Immature natural killer cell (primary cell): Measurements from ENCODE around the gene AGPAT3. TPM values are rescaled to one million over a fixed set of nuclear protein-coding genes. Genes with fewer than 3 reads are reported as not detected.

Experiments
- DNase-seq, 3 donors: peaks; one replicate each; pipeline ENCODE4 v3.0.0; 2022; ENCODE audit warnings: mixed read lengths in 1 of 3
- H3K27ac Mint-ChIP-seq, 6 donors: one replicate each; pipeline ENCODE4 v1.8.0; 2020; ENCODE audit warnings: mixed read lengths in 6 of 6, mild to moderate bottlenecking in 5 of 6, inconsistent platforms in 4 of 6, moderate library complexity in 3 of 6
- H3K27me3 Mint-ChIP-seq, 3 donors: one replicate each; pipeline ENCODE4 v1.8.0; 2020 to 2021; ENCODE audit warnings: low read depth in 3 of 3, mild to moderate bottlenecking in 3 of 3, mixed read lengths in 3 of 3, moderate library complexity in 3 of 3, inconsistent platforms in 1 of 3
- H3K36me3 Mint-ChIP-seq, 3 donors: one replicate each; pipeline ENCODE4 v1.8.0; 2020; ENCODE audit warnings: mixed read lengths in 3 of 3, inconsistent platforms in 2 of 3, mild to moderate bottlenecking in 2 of 3
- H3K4me1 Mint-ChIP-seq, 2 donors: one replicate each; pipeline ENCODE4 v1.8.0; 2020; ENCODE audit warnings: inconsistent platforms in 2 of 2, mild to moderate bottlenecking in 2 of 2, mixed read lengths in 2 of 2, moderate library complexity in 1 of 2
- H3K4me3 Mint-ChIP-seq, 5 donors: one replicate each; pipeline ENCODE4 v1.8.0; 2020; ENCODE audit warnings: mild to moderate bottlenecking in 5 of 5, mixed read lengths in 5 of 5, inconsistent platforms in 3 of 5, moderate library complexity in 3 of 5
- H3K9me3 Mint-ChIP-seq, 6 donors: one replicate each; pipeline ENCODE4 v1.8.0; 2020; ENCODE audit warnings: mild to moderate bottlenecking in 6 of 6, mixed read lengths in 6 of 6, inconsistent platforms in 4 of 6, moderate library complexity in 3 of 6
- polyA plus RNA-seq, 3 donors: library from polyadenylated mRNA; unstranded; fragments of 300-500 nt; fragmentation: Illumina TruSeq; gene quantifications; one replicate each; pipeline ENCODE4 v1.2.3, GENCODE V29; 2021

The AGPAT3 gene
- polyA plus RNA-seq, 3 donors from 2014 or later: 5.6 to 11.8 (median 9.5) TPM

- Mint-ChIP-seq H3K4me3 (no peak overlapping the region), H3K27ac (no peak overlapping the region), H3K27me3 (peaks cover 0 to 2% (median 0%) of the 10 kb centered on the region in 3 donors), H3K9me3 (no peaks in the 10 kb centered on the region), H3K4me1 (peaks cover 12 to 15% of the 10 kb centered on the region in 2 donors), H3K36me3 (no peaks in the 10 kb centered on the region)
- no peak for DNase-seq
Observed at GRCh38 chr21:43942621-43943020, 77.6 kb downstream of the AGPAT3 start.

- H3K4me1 Mint-ChIP-seq: peaks cover 9% of the 10 kb centered on the region in 2 donors
- H3K4me3 Mint-ChIP-seq: no peak overlapping the region
- H3K9me3 Mint-ChIP-seq: no peaks in the 10 kb centered on the region
- peaks cover 0 to 2% (median 0%) of the 10 kb centered on the region in 3 donors for H3K27me3 Mint-ChIP-seq
- DNase-seq: no peak
- H3K27ac Mint-ChIP-seq: no peak overlapping the region
- H3K36me3 Mint-ChIP-seq: peaks cover 0 to 6% (median 0%) of the 10 kb centered on the region in 3 donors
Observed at GRCh38 chr21:43943512-43944077, 78.6 kb downstream of the AGPAT3 start.

- DNase-seq: no peak
- Mint-ChIP-seq H3K36me3 (peaks cover 4 to 10% (median 5%) of the 10 kb centered on the region in 3 donors), H3K4me1 (peaks cover 5% of the 10 kb centered on the region in 2 donors), H3K4me3 (no peak overlapping the region), H3K9me3 (peaks cover 0 to 3% (median 0%) of the 10 kb centered on the region in 6 donors), H3K27me3 (peaks cover 0 to 2% (median 0%) of the 10 kb centered on the region in 3 donors), H3K27ac (no peak overlapping the region)
Observed at GRCh38 chr21:43944078-43944633, 79.1 kb downstream of the AGPAT3 start.

GRCh38 chr21:43944757-43945156, 79.7 kb downstream of the AGPAT3 start:
- Mint-ChIP-seq H3K4me3 (no peak overlapping the region), H3K36me3 (peaks cover 7 to 12% (median 10%) of the 10 kb centered on the region in 3 donors), H3K27me3 (peaks cover 0 to 2% (median 1%) of the 10 kb centered on the region in 3 donors), H3K9me3 (peaks cover 0 to 8% (median 0%) of the 10 kb centered on the region in 6 donors), H3K4me1 (peaks cover 8% of the 10 kb centered on the region in 2 donors), H3K27ac (no peak overlapping the region)
- DNase-seq: no peak

DNA sequence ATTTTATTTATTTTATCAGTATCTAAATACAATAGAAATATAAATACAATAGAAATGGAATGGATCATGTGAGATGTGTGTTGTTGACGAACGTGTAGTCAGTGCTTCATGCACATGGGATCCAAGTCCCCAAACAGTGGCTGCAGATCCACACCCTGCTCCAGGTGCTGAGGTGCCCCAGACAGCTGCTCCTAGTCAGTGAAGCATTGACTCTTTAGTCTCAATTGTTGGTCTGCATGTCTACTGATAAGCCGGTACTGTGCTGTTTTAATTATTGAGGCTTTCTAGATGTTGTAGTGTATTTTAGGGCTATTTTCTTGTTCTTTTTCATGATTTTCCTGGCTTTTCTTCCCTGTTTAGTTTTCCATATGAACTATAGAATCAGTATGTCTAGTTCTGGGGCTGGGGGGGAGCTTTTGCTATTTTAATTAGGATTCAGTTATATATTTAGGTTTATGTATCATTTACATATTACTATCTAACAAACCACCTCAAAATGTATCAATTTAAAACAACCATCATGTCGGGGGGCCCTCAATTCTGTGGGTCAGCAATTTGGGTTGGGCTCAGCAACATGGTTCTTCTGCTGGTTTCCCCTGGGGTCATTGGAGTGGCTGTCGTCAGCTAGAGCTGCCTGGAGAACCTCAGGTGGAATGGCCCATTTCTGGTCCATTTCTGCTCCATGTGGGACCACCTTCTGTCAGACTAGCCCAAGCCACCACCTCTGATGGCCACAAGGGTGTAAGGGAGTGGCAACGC, 83.9 kb downstream of the AGPAT3 start:
- Mint-ChIP-seq H3K9me3 (peaks cover 0 to 8% (median 0%) of the 10 kb centered on the region in 6 donors), H3K36me3 (peaks cover 7 to 12% (median 10%) of the 10 kb centered on the region in 3 donors), H3K27ac (peak overlapping the region in 1 of 6 donors; percentile 19), H3K4me3 (no peak overlapping the region), H3K4me1 (peaks cover 15% of the 10 kb centered on the region in 2 donors), H3K27me3 (peaks cover 0 to 3% (median 0%) of the 10 kb centered on the region in 3 donors)
- DNase-seq: no peak

DNA sequence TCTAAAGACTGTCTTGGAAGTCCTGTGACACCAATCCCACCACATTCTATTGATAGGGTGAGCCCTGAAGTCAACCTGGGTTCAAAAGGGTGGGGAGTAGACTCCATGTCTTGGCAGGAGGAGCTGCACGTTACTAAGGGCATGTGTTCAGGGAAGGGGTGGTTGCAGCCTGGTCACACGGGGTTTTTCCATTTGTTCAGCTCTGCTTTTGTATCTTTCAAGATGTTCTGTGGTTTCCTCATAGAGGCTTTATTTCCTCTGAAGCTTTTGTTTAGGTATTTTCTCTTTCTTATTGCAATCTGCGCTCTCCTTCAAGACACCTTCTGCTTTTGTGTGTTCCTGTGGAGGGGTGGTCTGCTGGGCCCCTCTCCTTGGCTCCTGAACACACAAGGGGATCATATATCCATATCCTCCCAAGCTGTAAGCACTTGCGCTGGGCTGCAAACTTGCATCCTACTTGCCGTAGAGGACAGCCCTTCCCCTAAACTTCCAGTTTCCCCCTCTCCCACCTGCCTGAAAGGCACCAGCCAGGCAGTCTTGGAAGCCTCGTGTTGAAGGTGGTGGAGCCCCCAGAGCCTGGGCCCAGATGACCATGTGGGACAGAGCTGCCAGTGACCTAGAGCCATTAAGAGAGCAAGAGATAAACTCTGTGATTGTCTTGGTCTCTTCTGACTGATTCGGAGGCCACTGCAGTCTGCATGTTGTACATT, 84.6 kb downstream of the AGPAT3 start:
- Mint-ChIP-seq H3K9me3 (peaks cover 0 to 8% (median 0%) of the 10 kb centered on the region in 6 donors), H3K4me3 (peak overlapping the region in 1 of 5 donors; percentile 51), H3K27ac (peak overlapping the region in 1 of 6 donors; percentile 19), H3K27me3 (peaks cover 0 to 5% (median 3%) of the 10 kb centered on the region in 3 donors), H3K4me1 (peaks cover 15% of the 10 kb centered on the region in 2 donors), H3K36me3 (peaks cover 7 to 12% (median 10%) of the 10 kb centered on the region in 3 donors)
- DNase-seq: no peak

GRCh38 chr21:43950481-43950880, 85.5 kb downstream of the AGPAT3 start:
- peaks cover 15% of the 10 kb centered on the region in 2 donors for H3K4me1 Mint-ChIP-seq
- H3K36me3 Mint-ChIP-seq: peaks cover 7 to 12% (median 10%) of the 10 kb centered on the region in 3 donors
- H3K4me3 Mint-ChIP-seq: no peak overlapping the region
- no peak for DNase-seq
- H3K27me3 Mint-ChIP-seq: peaks cover 0 to 5% (median 3%) of the 10 kb centered on the region in 3 donors
- H3K27ac Mint-ChIP-seq: no peak overlapping the region
- peaks cover 0 to 8% (median 0%) of the 10 kb centered on the region in 6 donors for H3K9me3 Mint-ChIP-seq

DNA sequence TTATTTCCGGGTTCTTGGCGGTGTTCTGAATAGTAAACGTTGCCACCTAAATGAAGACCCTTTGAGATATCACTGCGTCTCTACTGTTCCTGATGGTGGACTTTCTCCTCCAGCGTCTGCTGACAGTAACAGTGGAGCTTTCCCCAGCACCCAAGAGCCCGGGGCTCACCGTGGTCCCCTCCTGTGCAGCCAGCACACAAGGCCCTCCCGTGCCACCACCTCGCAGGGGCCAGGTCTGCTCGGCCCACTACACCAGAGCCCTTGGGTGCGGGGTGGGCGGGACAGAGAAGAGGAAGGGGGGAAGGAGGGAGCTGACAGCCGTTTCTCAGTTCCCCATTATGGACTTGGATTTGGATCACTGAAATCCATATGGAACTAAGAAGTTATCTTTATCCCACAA, 85.9 kb downstream of the AGPAT3 start:
- Mint-ChIP-seq H3K9me3 (peaks cover 0 to 8% (median 0%) of the 10 kb centered on the region in 6 donors), H3K27me3 (peaks cover 0 to 5% (median 4%) of the 10 kb centered on the region in 3 donors), H3K4me3 (no peak overlapping the region), H3K36me3 (peaks cover 7 to 12% (median 10%) of the 10 kb centered on the region in 3 donors), H3K27ac (no peak overlapping the region), H3K4me1 (peaks cover 15% of the 10 kb centered on the region in 2 donors)
- no peak for DNase-seq

DNA sequence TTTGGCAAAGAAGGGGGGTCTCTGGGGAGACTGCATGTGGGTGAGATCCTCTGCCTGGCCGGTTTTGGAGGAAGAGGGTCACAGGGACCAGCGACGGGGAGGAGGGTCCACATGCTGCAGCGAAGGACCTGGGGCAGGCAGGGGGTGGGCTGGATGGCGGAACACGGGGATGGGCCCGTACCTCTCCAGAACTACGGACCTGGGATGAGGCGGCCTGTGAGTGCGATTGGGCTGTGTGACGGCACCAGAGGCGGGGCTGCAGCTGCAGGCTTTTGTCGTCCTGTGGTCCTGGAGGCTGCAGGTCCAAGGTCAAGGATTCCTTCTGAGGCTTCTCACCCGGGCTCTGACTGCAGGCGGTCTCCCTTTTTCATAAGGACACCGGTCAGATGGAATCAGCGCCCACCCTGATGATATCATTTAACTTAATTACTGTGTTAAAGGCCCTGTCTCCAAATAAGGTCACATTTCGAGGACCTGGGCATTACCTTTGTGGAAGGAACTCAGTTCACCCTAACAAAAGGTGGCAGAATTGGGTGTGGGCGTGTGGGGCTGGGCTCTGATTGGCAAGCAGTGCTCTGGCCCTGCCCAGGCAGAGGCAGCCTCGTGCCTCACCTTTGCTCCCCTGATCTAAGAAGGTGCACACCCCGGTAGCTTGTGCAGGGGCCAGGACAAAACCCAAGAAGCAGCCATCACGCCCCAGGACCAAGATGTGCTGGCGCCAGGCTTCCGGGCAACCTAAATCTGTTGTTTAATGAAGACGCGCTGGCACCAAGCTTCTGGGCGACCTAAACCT, 87.1 kb downstream of the AGPAT3 start:
- H3K27ac Mint-ChIP-seq: no peak overlapping the region
- no peak overlapping the region for H3K4me3 Mint-ChIP-seq

DNA sequence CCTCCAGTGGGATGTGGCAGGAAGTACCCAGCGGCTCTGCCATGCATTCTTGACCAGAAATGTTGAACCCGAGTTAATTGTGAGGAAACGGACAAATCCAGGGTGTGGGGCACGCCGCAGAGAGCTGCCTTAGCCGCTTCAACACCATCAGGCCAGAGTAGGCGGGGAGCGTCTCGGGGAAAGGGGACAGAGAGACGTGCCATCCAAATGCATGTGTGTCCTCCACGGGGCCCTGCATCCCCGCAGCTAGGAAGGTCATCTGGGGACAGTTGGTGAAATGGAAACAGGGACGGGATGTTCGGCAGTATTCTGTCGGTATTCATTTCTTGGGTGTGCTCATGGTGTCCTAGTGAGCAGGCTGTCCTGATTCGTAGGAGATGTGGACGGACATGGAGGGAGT, 88.0 kb downstream of the AGPAT3 start:
- H3K4me1 Mint-ChIP-seq: peaks cover 15 to 16% of the 10 kb centered on the region in 2 donors
- H3K36me3 Mint-ChIP-seq: peaks cover 7 to 14% (median 10%) of the 10 kb centered on the region in 3 donors
- no peak overlapping the region for H3K4me3 Mint-ChIP-seq
- H3K27me3 Mint-ChIP-seq: peaks cover 3 to 12% (median 5%) of the 10 kb centered on the region in 3 donors
- no peak overlapping the region for H3K27ac Mint-ChIP-seq
- H3K9me3 Mint-ChIP-seq: peaks cover 0 to 8% (median under 1%) of the 10 kb centered on the region in 6 donors
- no peak for DNase-seq

More for the DNA sequence above, 87.1 kb downstream of the AGPAT3 start:
- peaks cover 0 to 8% (median under 1%) of the 10 kb centered on the region in 6 donors for H3K9me3 Mint-ChIP-seq
- peaks cover 15 to 16% of the 10 kb centered on the region in 2 donors for H3K4me1 Mint-ChIP-seq
- no peak for DNase-seq
- peaks cover 3 to 12% (median 5%) of the 10 kb centered on the region in 3 donors for H3K27me3 Mint-ChIP-seq
- H3K36me3 Mint-ChIP-seq: peaks cover 7 to 16% (median 10%) of the 10 kb centered on the region in 3 donors

DNA sequence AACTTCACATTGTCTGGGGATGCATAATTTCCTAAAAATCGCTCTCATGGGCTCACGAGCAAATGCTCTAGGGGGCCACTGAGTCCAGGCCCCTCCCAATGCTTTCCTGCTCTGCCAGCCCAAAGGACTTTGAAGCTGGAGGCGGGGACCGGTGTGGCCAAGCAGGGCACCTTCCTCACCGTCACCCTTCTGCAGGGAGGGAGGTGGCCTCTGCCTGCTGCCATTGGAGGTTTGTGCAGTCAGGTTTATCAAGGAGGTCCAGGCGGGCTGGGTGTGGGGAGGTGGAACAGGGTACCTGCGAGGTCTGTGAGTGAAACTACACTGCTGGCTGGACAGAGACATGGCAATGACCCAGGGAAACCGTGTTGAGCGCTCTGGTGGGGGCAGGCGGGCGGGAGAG, 89.0 kb downstream of the AGPAT3 start:
- Mint-ChIP-seq H3K4me3 (no peak overlapping the region), H3K27me3 (peaks cover 3 to 12% (median 5%) of the 10 kb centered on the region in 3 donors), H3K36me3 (peaks cover 3 to 8% (median 7%) of the 10 kb centered on the region in 3 donors), H3K4me1 (peaks cover 14 to 15% of the 10 kb centered on the region in 2 donors), H3K9me3 (peaks cover 0 to 7% (median under 1%) of the 10 kb centered on the region in 6 donors), H3K27ac (no peak overlapping the region)
- DNase-seq: no peak

- no peak overlapping the region for H3K27ac Mint-ChIP-seq
Observed at GRCh38 chr21:43954896-43955295, 89.9 kb downstream of the AGPAT3 start.

More at GRCh38 chr21:43954896-43955295, 89.9 kb downstream of the AGPAT3 start:
- peaks cover 0 to 2% (median 0%) of the 10 kb centered on the region in 6 donors for H3K9me3 Mint-ChIP-seq
- DNase-seq: no peak
- H3K4me1 Mint-ChIP-seq: peaks cover 6% of the 10 kb centered on the region in 2 donors
- no peak overlapping the region for H3K4me3 Mint-ChIP-seq
- peaks cover 3 to 10% (median 5%) of the 10 kb centered on the region in 3 donors for H3K27me3 Mint-ChIP-seq
- H3K36me3 Mint-ChIP-seq: peaks cover 0 to 4% (median 0%) of the 10 kb centered on the region in 3 donors
